Measurements from ENCODE around the gene AHSG. TPM values are rescaled to one million over a fixed set of nuclear protein-coding genes. Genes with fewer than 3 reads are reported as not detected.
"Not testable (repeated sequence)": the region's sequence is repeated elsewhere in the genome, so short reads cannot be mapped to it uniquely, and the experiment has no call there.

The AHSG gene
- total and polyA plus RNA-seq, 2 donors (not counting 1 experiment from before 2014, with no cell fraction given) = not detected

DNA sequence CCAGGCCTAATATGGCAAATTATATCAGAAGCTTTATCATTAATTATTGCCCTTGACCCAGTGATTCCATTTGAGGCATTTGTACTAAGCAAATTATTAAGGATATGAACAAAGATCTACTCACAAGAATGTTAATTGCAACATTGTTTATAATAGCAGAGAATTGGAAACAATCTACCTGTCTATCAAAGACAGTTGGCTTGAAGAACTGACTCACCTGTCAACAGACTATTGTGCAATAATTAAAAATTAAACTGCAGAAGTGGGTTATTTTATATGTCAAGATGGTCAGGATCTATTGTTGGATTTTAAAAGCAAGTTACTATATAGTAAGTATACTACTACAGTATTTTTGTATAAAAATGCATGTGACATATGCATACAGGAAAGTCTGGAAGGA is 20.6 kb downstream of the AHSG start:
- H3K4me1 Mint-ChIP-seq = no peaks in the 10 kb centered on the region
- H3K27me3 ChIP-seq (replicated peaks in 1 of 4; ENCODE audit: control extremely low read depth in 1 of 4, control insufficient read depth in 3 of 4, insufficient read depth in 4 of 4, low read length in 3 of 4) = peaks cover 0 to 8% (median 0%) of the 10 kb centered on the region in 4 experiments
- H3K36me3 ChIP-seq (replicated peaks in 1 of 2; ENCODE audit: control extremely low read depth in 1 of 2, control insufficient read depth in 1 of 2, extremely low read depth in 1 of 2, insufficient read depth in 2 of 2, low read length in 1 of 2) = no peaks in the 10 kb centered on the region
- intact Hi-C loops (cut with micrococcal nuclease) = no loop called here
- H4K20me1 ChIP-seq (ENCODE audit: control insufficient read depth, insufficient read depth, low read length, poor library complexity, severe bottlenecking) = no peaks in the 10 kb centered on the region
- no peaks in the 10 kb centered on the region for H3K9me3 ChIP-seq (ENCODE audit: control extremely low read depth in 1 of 3, control insufficient read depth in 2 of 3, insufficient read depth in 1 of 3, low read length in 2 of 3)
- H3K4me3 Mint-ChIP-seq = no peak overlapping the region
- no peaks in the 10 kb centered on the region for H3K79me2 ChIP-seq (ENCODE audit: control insufficient read depth, insufficient read depth, low read length)
- no peak for ATAC-seq (ENCODE audit: low read depth)
- no peak overlapping the region for H3K4me3 ChIP-seq (ENCODE audit: control extremely low read depth in 1 of 5, extremely low read depth in 1 of 5, insufficient read depth in 1 of 5, low read depth in 2 of 5, low read length in 4 of 5)
- DNase-seq = no peak
- POLR2A ChIA-PET = no interaction called here
- H3K4me1 ChIP-seq (ENCODE audit: control insufficient read depth in 2 of 2, insufficient read depth in 2 of 2, low read length in 2 of 2) = no peaks in the 10 kb centered on the region
- no peak overlapping the region for H3K9ac ChIP-seq (ENCODE audit: low read length)
- H2AFZ ChIP-seq (ENCODE audit: insufficient read depth, low read depth, low read length, poor library complexity, severe bottlenecking) = no peak overlapping the region
- H3K27ac Mint-ChIP-seq = no peak overlapping the region
- TF ChIP-seq EZH2 (IDR thresholded peaks at IDR 0.05; ENCODE audit: borderline replicate concordance, insufficient read depth, low read depth, low read length, poor library complexity, severe bottlenecking) = no peak
- TF ChIP-seq, protein P1, sequence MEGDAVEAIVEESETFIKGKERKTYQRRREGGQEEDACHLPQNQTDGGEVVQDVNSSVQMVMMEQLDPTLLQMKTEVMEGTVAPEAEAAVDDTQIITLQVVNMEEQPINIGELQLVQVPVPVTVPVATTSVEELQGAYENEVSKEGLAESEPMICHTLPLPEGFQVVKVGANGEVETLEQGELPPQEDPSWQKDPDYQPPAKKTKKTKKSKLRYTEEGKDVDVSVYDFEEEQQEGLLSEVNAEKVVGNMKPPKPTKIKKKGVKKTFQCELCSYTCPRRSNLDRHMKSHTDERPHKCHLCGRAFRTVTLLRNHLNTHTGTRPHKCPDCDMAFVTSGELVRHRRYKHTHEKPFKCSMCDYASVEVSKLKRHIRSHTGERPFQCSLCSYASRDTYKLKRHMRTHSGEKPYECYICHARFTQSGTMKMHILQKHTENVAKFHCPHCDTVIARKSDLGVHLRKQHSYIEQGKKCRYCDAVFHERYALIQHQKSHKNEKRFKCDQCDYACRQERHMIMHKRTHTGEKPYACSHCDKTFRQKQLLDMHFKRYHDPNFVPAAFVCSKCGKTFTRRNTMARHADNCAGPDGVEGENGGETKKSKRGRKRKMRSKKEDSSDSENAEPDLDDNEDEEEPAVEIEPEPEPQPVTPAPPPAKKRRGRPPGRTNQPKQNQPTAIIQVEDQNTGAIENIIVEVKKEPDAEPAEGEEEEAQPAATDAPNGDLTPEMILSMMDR (IDR thresholded peaks at IDR 0.05) = no peak
- peaks cover 12% of the 10 kb centered on the region for H3K27me3 Mint-ChIP-seq
- H3K9me3 Mint-ChIP-seq (ENCODE audit: insufficient read depth) = no peaks in the 10 kb centered on the region
- no peak overlapping the region for H3K4me2 ChIP-seq (replicated peaks; ENCODE audit: low read depth, low read length, poor library complexity, severe bottlenecking)
- no peak overlapping the region for H3K27ac ChIP-seq (ENCODE audit: low read length in 2 of 2)
- CTCF ChIA-PET = interaction anchor here (4.3 kb wide), 1 partner anchor 18 kb away, joined by 38 read pairs; no protein-coding TSS in a partner anchor

DNA sequence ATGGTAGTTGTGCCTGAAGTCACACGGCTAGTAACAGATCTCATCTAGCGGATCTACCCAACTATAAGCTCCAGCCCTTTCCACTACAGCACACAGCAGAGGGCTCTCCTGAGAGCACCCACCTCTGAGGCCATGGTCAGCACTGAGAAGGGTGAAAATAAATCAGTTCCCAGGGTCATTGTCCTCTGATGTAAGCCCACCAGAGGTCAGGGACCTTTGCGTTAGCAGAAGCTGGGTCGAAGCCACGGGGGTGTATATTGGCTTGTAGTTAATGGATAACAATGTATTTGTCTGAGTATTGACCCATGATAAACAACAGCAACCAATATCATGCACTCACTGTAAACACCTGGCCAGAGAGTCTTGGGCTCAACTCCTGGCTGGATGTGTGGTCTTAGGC is 21.3 kb downstream of the AHSG start:
- ATAC-seq (ENCODE audit: low read depth); H3K9me3 Mint-ChIP-seq (ENCODE audit: insufficient read depth); H2AFZ ChIP-seq (ENCODE audit: insufficient read depth, low read depth, low read length, poor library complexity, severe bottlenecking); H3K27ac ChIP-seq (ENCODE audit: low read length in 2 of 2); H4K20me1 ChIP-seq (ENCODE audit: control insufficient read depth, insufficient read depth, low read length, poor library complexity, severe bottlenecking); H3K9me3 ChIP-seq (ENCODE audit: control extremely low read depth in 1 of 3, control insufficient read depth in 2 of 3, insufficient read depth in 1 of 3, low read length in 2 of 3); H3K4me1 ChIP-seq (ENCODE audit: control insufficient read depth in 2 of 2, insufficient read depth in 2 of 2, low read length in 2 of 2); intact Hi-C loops (cut with micrococcal nuclease); H3K4me3 ChIP-seq (ENCODE audit: control extremely low read depth in 1 of 5, extremely low read depth in 1 of 5, insufficient read depth in 1 of 5, low read depth in 2 of 5, low read length in 4 of 5); DNase-seq; H3K9ac ChIP-seq (ENCODE audit: low read length); CTCF ChIA-PET; H3K4me3 Mint-ChIP-seq; H3K4me1 Mint-ChIP-seq; H3K79me2 ChIP-seq (ENCODE audit: control insufficient read depth, insufficient read depth, low read length); H3K27ac Mint-ChIP-seq; H3K4me2 ChIP-seq (replicated peaks; ENCODE audit: low read depth, low read length, poor library complexity, severe bottlenecking); POLR2A ChIA-PET; H3K36me3 ChIP-seq (replicated peaks in 1 of 2; ENCODE audit: control extremely low read depth in 1 of 2, control insufficient read depth in 1 of 2, extremely low read depth in 1 of 2, insufficient read depth in 2 of 2, low read length in 1 of 2): not testable (repeated sequence)
- peaks cover 11% of the 10 kb centered on the region for H3K27me3 Mint-ChIP-seq
- no CpG with 5 or more reads among the region's 5 CpGs for WGBS (ENCODE audit: insufficient coverage)
- peaks cover 0 to 11% (median 0%) of the 10 kb centered on the region in 4 experiments for H3K27me3 ChIP-seq (replicated peaks in 1 of 4; ENCODE audit: control extremely low read depth in 1 of 4, control insufficient read depth in 3 of 4, insufficient read depth in 4 of 4, low read length in 3 of 4)

Measured in B cell (primary cell).